Vagina (tissue), 2 donors: ENCODE measurements around the gene GRK5. TPM values are rescaled to one million over a fixed set of nuclear protein-coding genes. Genes with fewer than 3 reads are reported as not detected.

Source experiments
- DNase-seq, 2 donors: peaks; one replicate each; pipeline ENCODE4 v3.0.0-alpha.2; 2017; ENCODE audit errors: extremely low spot score in 2 of 2
- H3K27ac ChIP-seq: fragments of 200-600 bp; sonication (generic); one replicate; pipeline ENCODE4 v1.5.1; 2019
- H3K27me3 ChIP-seq: fragments of 200-600 bp; sonication (generic); one replicate; pipeline ENCODE4 v1.5.1; 2019
- H3K36me3 ChIP-seq, 2 donors: fragments of 200-600 bp; sonication (generic); one replicate each; pipeline ENCODE4 v1.5.1; 2017 to 2019
- H3K4me1 ChIP-seq: fragments of 200-600 bp; sonication (generic); one replicate; pipeline ENCODE4 v1.5.1; 2019
- H3K4me3 ChIP-seq, 2 donors: fragments of 200-600 bp; sonication (generic); 1 replicate in 1 of 2; 2 replicates in 1 of 2; pipeline ENCODE4 v1.5.1; 2016 to 2019
- H3K9me3 ChIP-seq: fragments of 200-600 bp; sonication (generic); one replicate; pipeline ENCODE4 v1.5.1; 2019
- CTCF ChIP-seq, 3 experiments: fragments of 450-650 bp in 2 of 3; fragments of 200-600 bp in 1 of 3; sonication (generic) in 1 of 3; IDR thresholded peaks; one replicate each; pipeline ENCODE4 v1.5.1; 2017 to 2019; ENCODE audit warnings: antibody characterized with exemption in 3 of 3, mild to moderate bottlenecking in 2 of 3, moderate library complexity in 2 of 3
- POLR2A ChIP-seq, 2 donors: fragments of 450-650 bp; IDR thresholded peaks; one replicate each; pipeline ENCODE4 v1.6.1; 2017; ENCODE audit warnings: antibody characterized with exemption in 2 of 2, mild to moderate bottlenecking in 2 of 2, moderate library complexity in 2 of 2
- POLR2AphosphoS5 ChIP-seq, 2 donors: sonication (generic); formaldehyde crosslinking; IDR thresholded peaks; one replicate each; pipeline ENCODE4 v1.9.0; 2017; ENCODE audit warnings: antibody characterized with exemption in 2 of 2, mild to moderate bottlenecking in 2 of 2, low read depth in 1 of 2; ENCODE audit not compliant: insufficient read depth in 1 of 2
- intact Hi-C: fragments of 100-400 bp; cut with DNase I; formaldehyde crosslinking; loops from one replicate; pipeline ENCODE4 v1.15.1; 2023
- total RNA-seq: library from RNA; depleted of rRNA; stranded (reverse); fragments of >200 nt; gene quantifications from one replicate; pipeline ENCODE4 v1.2.3, GENCODE V29; 2016

GRK5 gene
- 16.5 TPM for total RNA-seq

DNA sequence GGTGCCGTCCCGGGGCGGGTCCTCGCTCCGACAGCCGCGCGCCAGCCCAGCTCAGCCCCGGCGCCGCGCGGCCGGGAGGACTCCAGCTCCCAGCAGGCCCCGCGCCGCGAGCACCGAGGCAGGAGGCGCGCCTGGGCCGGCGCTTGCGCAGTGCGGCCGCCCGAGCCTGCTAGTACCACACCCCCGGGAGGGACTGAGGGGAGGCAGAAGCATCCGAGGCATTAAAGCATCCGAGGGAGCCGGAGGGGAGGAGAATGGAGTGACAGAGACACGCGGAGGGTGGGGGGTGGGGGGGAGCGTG is at the start of gene GRK5:
GRK5 (plus strand) TSS at position 206 of the 301 bp plus-strand sequence. CDS start 347 bp downstream, outside the sequence.
- Histone ChIP-seq H3K36me3 (no peaks in the 10 kb centered on the region), H3K27me3 (no peaks in the 10 kb centered on the region), H3K4me3 (peak within 1 kb of the TSS; percentile 88 to 94), H3K9me3 (no peaks in the 10 kb centered on the region), H3K4me1 (peaks cover 42% of the 10 kb centered on the region), H3K27ac (peak within 1 kb of the TSS; percentile 96)
- peak in 1 of 2 donors; percentile 96 for DNase-seq
- intact Hi-C loops = loop anchor here (5.0 kb wide), 2 partner anchors 45 to 235 kb away; no protein-coding TSS in a partner anchor
- TF ChIP-seq CTCF (IDR thresholded peaks at IDR 0.05) (no peak), POLR2AphosphoS5 (IDR thresholded peaks at IDR 0.05; ENCODE audit: insufficient read depth in 1 of 2, low read depth in 1 of 2) (peak; percentile 43 to 76), POLR2A (IDR thresholded peaks at IDR 0.05) (peak in 1 of 2 donors; percentile 74)

- TF ChIP-seq POLR2A (IDR thresholded peaks at IDR 0.05) = no peak
- no peak for TF ChIP-seq POLR2AphosphoS5 (IDR thresholded peaks at IDR 0.05; ENCODE audit: insufficient read depth in 1 of 2, low read depth in 1 of 2)
- TF ChIP-seq CTCF (IDR thresholded peaks at IDR 0.05) = no peak
- peaks cover 0 to 46% of the 10 kb centered on the region in 2 donors for H3K36me3 ChIP-seq
- DNase-seq = no peak
These were observed 48.0 kb upstream of the GRK5 start for GRCh38 chr10:119159332-119159731.

GRCh38 chr10:119161680-119162451 is 45.5 kb upstream of the GRK5 start:
- no peak for TF ChIP-seq POLR2AphosphoS5 (IDR thresholded peaks at IDR 0.05; ENCODE audit: insufficient read depth in 1 of 2, low read depth in 1 of 2)
- TF ChIP-seq POLR2A (IDR thresholded peaks at IDR 0.05) = no peak
- TF ChIP-seq CTCF (IDR thresholded peaks at IDR 0.05) = no peak
- no peak for DNase-seq
- H3K27ac ChIP-seq = no peak overlapping the region
- intact Hi-C loops = no loop called here
- no peaks in the 10 kb centered on the region for H3K27me3 ChIP-seq
- peaks cover 0 to 25% of the 10 kb centered on the region in 2 donors for H3K36me3 ChIP-seq
- H3K4me3 ChIP-seq = no peak overlapping the region
- no peaks in the 10 kb centered on the region for H3K9me3 ChIP-seq
- H3K4me1 ChIP-seq = peaks cover 18% of the 10 kb centered on the region

More at GRCh38 chr10:119159332-119159731, 48.0 kb upstream of the GRK5 start:
- H3K9me3 ChIP-seq = no peaks in the 10 kb centered on the region
- H3K27me3 ChIP-seq = no peaks in the 10 kb centered on the region
- intact Hi-C loops = no loop called here
- no peak overlapping the region for H3K27ac ChIP-seq
- peaks cover 2% of the 10 kb centered on the region for H3K4me1 ChIP-seq
- H3K4me3 ChIP-seq = no peak overlapping the region

- no peak overlapping the region for H3K27ac ChIP-seq
- H3K9me3 ChIP-seq = no peaks in the 10 kb centered on the region
- TF ChIP-seq POLR2A (IDR thresholded peaks at IDR 0.05) (no peak), CTCF (IDR thresholded peaks at IDR 0.05) (no peak), POLR2AphosphoS5 (IDR thresholded peaks at IDR 0.05; ENCODE audit: insufficient read depth in 1 of 2, low read depth in 1 of 2) (no peak)
- H3K36me3 ChIP-seq = peaks cover 0 to 23% of the 10 kb centered on the region in 2 donors
- intact Hi-C loops = no loop called here
- H3K4me1 ChIP-seq = peaks cover 18% of the 10 kb centered on the region
- no peaks in the 10 kb centered on the region for H3K27me3 ChIP-seq
- no peak for DNase-seq
- no peak overlapping the region for H3K4me3 ChIP-seq
These were observed 44.8 kb upstream of the GRK5 start for GRCh38 chr10:119162452-119163092.
